Keratinocyte (primary cell): ENCODE results near the gene FGF2. TPM values are rescaled to one million over a fixed set of nuclear protein-coding genes. Genes with fewer than 3 reads are reported as not detected.

Experiments
- DNase-seq: peaks from one replicate; pipeline ENCODE4 v3.0.0-alpha.2; 2011; ENCODE audit warnings: low read depth, missing footprints, low spot score
- FAIRE-seq: peaks from 2 replicates; lab custom pipeline; 2011; peaks lifted over from hg19 to GRCh38; lab: Jason Lieb, UNC
- H2AFZ ChIP-seq: 2 replicates; pipeline ENCODE4 v1.6.0; 2012; ENCODE audit warnings: low read length, control low read depth, inconsistent platforms; ENCODE audit not compliant: control insufficient read depth
- H3K27ac ChIP-seq: 2 replicates; pipeline ENCODE4 v1.5.1; 2011; ENCODE audit warnings: low read length; ENCODE audit not compliant: control insufficient read depth, insufficient read depth
- H3K27me3 ChIP-seq: 3 replicates; pipeline ENCODE4 v1.6.0; 2011; ENCODE audit warnings: low read length; ENCODE audit not compliant: control insufficient read depth, insufficient read depth; ENCODE audit errors: extremely low read depth
- H3K36me3 ChIP-seq, 2 experiments: 2 replicates in 1 of 2; 3 replicates in 1 of 2; pipeline ENCODE4 v1.5.1; 2011; ENCODE audit warnings: low read length in 2 of 2, mild to moderate bottlenecking in 1 of 2; ENCODE audit not compliant: control insufficient read depth in 2 of 2, insufficient read depth in 2 of 2; ENCODE audit errors: extremely low read depth in 1 of 2
- H3K4me1 ChIP-seq: 3 replicates; pipeline ENCODE4 v1.5.1; 2011; ENCODE audit warnings: low read length; ENCODE audit not compliant: control insufficient read depth, insufficient read depth; ENCODE audit errors: extremely low read depth
- H3K4me2 ChIP-seq: 3 replicates; pipeline ENCODE4 v1.6.0; 2011; ENCODE audit warnings: low read depth, low read length; ENCODE audit not compliant: control insufficient read depth, insufficient read depth; ENCODE audit errors: extremely low read depth
- H3K4me3 ChIP-seq, 3 experiments: fragments of 200-600 bp in 1 of 3; sonication (generic) in 1 of 3; 2 replicates in 2 of 3; 3 replicates in 1 of 3; pipeline ENCODE4 v1.5.1; 2011 to 2016; ENCODE audit warnings: low read length in 3 of 3, mild to moderate bottlenecking in 3 of 3, control low read depth in 2 of 3, inconsistent platforms in 1 of 3, low read depth in 1 of 3, mixed read lengths in 1 of 3, mixed run types in 1 of 3, moderate library complexity in 1 of 3; ENCODE audit not compliant: control insufficient read depth in 2 of 3, insufficient read depth in 2 of 3; ENCODE audit errors: extremely low read depth in 1 of 3
- H3K79me2 ChIP-seq: 2 replicates; pipeline ENCODE4 v1.6.0; 2012; ENCODE audit warnings: low read length; ENCODE audit not compliant: control insufficient read depth, insufficient read depth
- H3K9ac ChIP-seq: 3 replicates; pipeline ENCODE4 v1.6.0; 2011; ENCODE audit warnings: low read length; ENCODE audit not compliant: control insufficient read depth, insufficient read depth; ENCODE audit errors: extremely low read depth
- H3K9me1 ChIP-seq: 3 replicates; pipeline ENCODE4 v1.6.0; 2011; ENCODE audit warnings: low read length; ENCODE audit not compliant: control insufficient read depth, insufficient read depth; ENCODE audit errors: extremely low read depth
- H3K9me3 ChIP-seq: 2 replicates; pipeline ENCODE4 v1.5.1; 2012; ENCODE audit warnings: low read depth, low read length; ENCODE audit not compliant: control insufficient read depth
- H4K20me1 ChIP-seq: 3 replicates; pipeline ENCODE4 v1.6.0; 2011; ENCODE audit warnings: low read length; ENCODE audit not compliant: control insufficient read depth, insufficient read depth; ENCODE audit errors: extremely low read depth
- CTCF ChIP-seq, 3 experiments: IDR thresholded peaks in 1 of 3; conservative IDR thresholded peaks in 1 of 3; optimal IDR thresholded peaks in 1 of 3; 2 replicates in 2 of 3; 3 replicates in 1 of 3; pipeline versions ENCODE3 to v1.5.1; 2011; ENCODE audit warnings: low read length in 3 of 3, mild to moderate bottlenecking in 3 of 3, moderate library complexity in 2 of 3, control low read depth in 1 of 3, inconsistent platforms in 1 of 3; ENCODE audit not compliant: insufficient read depth in 2 of 3; ENCODE audit errors: extremely low read depth in 1 of 3
- EZH2 ChIP-seq: IDR thresholded peaks from one replicate; pipeline ENCODE4 v1.6.1; 2012; ENCODE audit warnings: inconsistent platforms, mild to moderate bottlenecking, low read length, moderate library complexity
- dilution Hi-C: fragments of 300-500 bp; cut with MboI; formaldehyde crosslinking; loops from one replicate; pipeline ENCODE4 v1.7.0; 2020; ENCODE audit warnings: low sequenced_read_pairs; ENCODE audit not compliant: extremely low pct_ligation_motif_present
- polyA plus RNA-seq, 5 experiments: library from polyadenylated mRNA; depleted of rRNA in 3 of 5; stranded (reverse) in 3 of 5; stranded (forward) in 1 of 5; unstranded in 1 of 5; fragments of >200 nt; gene quantifications; 1 replicate in 1 of 5; 2 replicates in 3 of 5; 3 replicates in 1 of 5; pipeline versions ENCODE4 v1.2.1 to v1.2.3, GENCODE V29; 2011 to 2012; ENCODE audit warnings: missing spikeins in 2 of 5, low read depth in 1 of 5, low replicate concordance in 1 of 5

FGF2 gene
- polyA plus RNA-seq, 1 donor (not counting 4 experiments of a cell fraction or from before 2014, with no cell fraction given): 1.7 TPM

- dilution Hi-C loops: no loop called here
- H2AFZ ChIP-seq: no peak overlapping the region
- H4K20me1 ChIP-seq: no peaks in the 10 kb centered on the region
- DNase-seq (no peak), FAIRE-seq (peak; percentile 29)
- no peaks in the 10 kb centered on the region for H3K27me3 ChIP-seq
- no peaks in the 10 kb centered on the region for H3K36me3 ChIP-seq
- peaks cover 17% of the 10 kb centered on the region for H3K4me1 ChIP-seq
- no peaks in the 10 kb centered on the region for H3K79me2 ChIP-seq
- peak overlapping the region; percentile 80 for H3K27ac ChIP-seq
- H3K9me3 ChIP-seq: no peaks in the 10 kb centered on the region
- no peaks in the 10 kb centered on the region for H3K9me1 ChIP-seq
- peak overlapping the region; percentile 34 for H3K4me2 ChIP-seq
- H3K4me3 ChIP-seq: no peak overlapping the region
- H3K9ac ChIP-seq: no peak overlapping the region
- TF ChIP-seq EZH2: no peak
- TF ChIP-seq CTCF (optimal IDR thresholded peaks at IDR 0.05 in 1 of 3, IDR thresholded peaks at IDR 0.05 in 1 of 3, conservative IDR thresholded peaks at IDR 0.05 in 1 of 3; ENCODE audit: extremely low read depth in 1 of 3, insufficient read depth in 2 of 3, low read length in 3 of 3): no peak
Observed at GRCh38 chr4:122889726-122890125, 63.1 kb downstream of the FGF2 start.

- dilution Hi-C loops: no loop called here
- Histone ChIP-seq H4K20me1 (no peaks in the 10 kb centered on the region), H3K4me1 (peaks cover 17% of the 10 kb centered on the region), H3K36me3 (no peaks in the 10 kb centered on the region), H3K27ac (peak overlapping the region; percentile 80), H3K4me3 (no peak overlapping the region), H3K9me3 (no peaks in the 10 kb centered on the region), H3K27me3 (no peaks in the 10 kb centered on the region), H3K4me2 (peak overlapping the region; percentile 34), H3K9ac (no peak overlapping the region), H3K79me2 (no peaks in the 10 kb centered on the region), H3K9me1 (no peaks in the 10 kb centered on the region), H2AFZ (no peak overlapping the region)
- TF ChIP-seq CTCF (optimal IDR thresholded peaks at IDR 0.05 in 1 of 3, IDR thresholded peaks at IDR 0.05 in 1 of 3, conservative IDR thresholded peaks at IDR 0.05 in 1 of 3; ENCODE audit: extremely low read depth in 1 of 3, insufficient read depth in 2 of 3, low read length in 3 of 3) (no peak), EZH2 (no peak)
- DNase-seq: no peak
- peak; percentile 44 for FAIRE-seq
Observed at GRCh38 chr4:122890147-122890795, 63.6 kb downstream of the FGF2 start.
